ENCODE measurements around the gene GABRG3.
"Not testable (repeated sequence)": the region's sequence is repeated elsewhere in the genome, so short reads cannot be mapped to it uniquely, and the experiment has no call there.

GABRG3 gene

DNA sequence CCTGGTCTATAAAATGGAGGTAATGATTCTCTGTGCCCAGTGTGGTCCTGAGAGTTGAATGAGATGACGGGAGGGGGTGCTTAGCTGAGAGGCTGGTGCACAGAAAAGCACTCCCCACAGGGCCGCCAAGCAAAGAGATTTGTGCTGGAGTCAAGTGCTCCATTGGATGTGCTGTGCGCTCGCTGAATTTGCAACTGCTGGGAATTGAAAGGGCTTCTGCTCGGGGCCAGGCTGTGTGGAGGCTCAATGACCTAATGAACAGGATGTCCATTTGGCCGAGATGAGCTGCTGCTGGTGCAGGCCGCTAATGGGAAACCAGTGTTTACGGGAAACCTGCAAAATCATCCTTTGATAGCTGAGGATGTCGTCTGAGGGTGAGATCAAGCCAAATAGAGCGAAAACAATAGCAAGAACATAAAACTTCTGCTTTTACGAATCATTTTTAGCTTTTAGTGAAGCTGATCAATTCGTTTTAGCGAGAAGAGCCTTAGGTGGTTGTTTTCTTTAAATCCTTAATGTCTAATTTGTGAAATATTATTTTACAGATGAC, 211.7 kb downstream of the GABRG3 start:
- no peak for DNase-seq (ENCODE audit: low spot score)

- no peak for DNase-seq (ENCODE audit: low spot score)
These were observed 212.2 kb downstream of the GABRG3 start for GRCh38 chr15:27183201-27183600.

GRCh38 chr15:27191515-27191914, 220.5 kb downstream of the GABRG3 start:
- not testable (repeated sequence) for DNase-seq (ENCODE audit: low spot score)

- DNase-seq (ENCODE audit: low spot score): no peak
These were observed 225.7 kb downstream of the GABRG3 start for GRCh38 chr15:27196691-27197090.

DNA sequence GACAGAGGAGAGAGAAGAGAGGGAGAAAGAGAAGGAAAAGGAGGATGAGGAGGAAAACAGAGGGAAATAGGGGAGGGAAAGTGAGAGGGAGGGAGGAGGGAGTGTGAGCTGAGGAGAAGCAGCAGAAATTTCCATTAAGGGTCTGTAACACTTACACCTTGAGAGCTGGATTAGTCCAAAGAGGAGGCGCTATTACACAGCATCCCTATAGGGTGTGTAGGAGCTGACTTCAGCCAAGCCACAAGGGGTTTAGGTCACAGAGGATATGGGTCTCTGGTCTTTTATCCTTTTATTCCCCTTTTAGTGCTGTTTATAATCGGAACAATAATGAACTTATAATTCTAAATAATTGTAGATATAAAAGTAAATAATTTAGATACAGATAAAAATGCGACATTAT, 230.4 kb downstream of the GABRG3 start:
- DNase-seq (ENCODE audit: low spot score): no peak

DNA sequence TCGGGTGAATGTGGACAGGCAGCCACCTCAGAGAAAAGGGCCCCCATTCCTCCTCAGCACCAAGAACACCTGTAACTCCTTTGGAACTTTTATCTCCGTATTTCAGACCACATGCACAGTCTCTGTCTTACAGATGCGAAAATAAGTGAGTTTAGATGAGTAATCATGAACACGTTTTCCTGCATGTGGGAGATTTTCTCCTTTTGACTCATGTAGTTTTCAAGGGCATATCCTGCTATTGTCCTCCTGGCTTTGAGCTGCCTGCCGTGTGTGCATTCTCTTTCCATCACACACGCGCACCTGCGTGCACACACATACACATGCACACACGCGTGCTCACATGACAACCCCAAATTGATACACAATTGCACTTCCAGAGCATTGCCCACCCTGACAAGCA, 239.2 kb downstream of the GABRG3 start:
- DNase-seq (ENCODE audit: low spot score): no peak

DNA sequence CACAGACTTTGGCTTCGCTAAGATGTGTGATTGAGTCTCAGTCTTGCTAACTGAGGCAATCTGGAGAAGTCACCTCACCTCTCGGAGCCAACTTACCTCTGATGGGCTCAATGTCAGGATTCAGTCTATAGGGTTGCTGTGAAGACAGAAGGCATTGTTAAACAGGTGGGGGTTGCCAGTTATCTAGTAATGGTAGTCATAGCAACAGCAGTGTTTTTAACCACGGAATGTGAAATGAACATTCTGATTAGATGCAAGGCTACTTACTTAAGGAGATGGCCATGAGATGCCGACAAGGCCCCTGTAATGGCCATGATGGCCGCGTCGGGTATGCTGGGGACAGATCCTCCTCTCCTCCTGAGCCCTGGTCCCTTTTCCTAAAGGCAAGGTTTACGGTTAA, 243.1 kb downstream of the GABRG3 start:
- DNase-seq (ENCODE audit: low spot score): no peak

- no peak for DNase-seq (ENCODE audit: low spot score)
These were observed 244.0 kb downstream of the GABRG3 start for GRCh38 chr15:27214961-27215360.

DNA sequence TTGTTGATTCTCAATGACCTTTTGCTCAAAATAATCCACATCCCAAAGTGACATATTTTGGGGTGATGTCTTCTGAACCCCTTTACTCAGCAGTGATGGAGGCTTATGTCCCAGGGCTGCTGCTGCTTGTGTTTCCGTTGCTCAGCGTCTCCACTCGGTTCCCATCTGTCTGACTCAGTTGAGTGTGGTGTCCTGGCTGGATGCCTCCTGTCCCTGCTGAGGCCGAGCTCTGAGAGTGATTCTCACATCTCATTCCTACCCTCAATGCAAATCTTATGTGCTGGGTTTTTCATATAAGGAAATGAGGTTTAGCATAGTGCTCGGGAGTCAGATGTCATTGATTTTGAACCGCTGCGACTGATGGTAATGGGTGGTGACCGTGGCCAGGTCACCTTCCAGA, 247.4 kb downstream of the GABRG3 start:
- DNase-seq (ENCODE audit: low spot score): no peak

DNA sequence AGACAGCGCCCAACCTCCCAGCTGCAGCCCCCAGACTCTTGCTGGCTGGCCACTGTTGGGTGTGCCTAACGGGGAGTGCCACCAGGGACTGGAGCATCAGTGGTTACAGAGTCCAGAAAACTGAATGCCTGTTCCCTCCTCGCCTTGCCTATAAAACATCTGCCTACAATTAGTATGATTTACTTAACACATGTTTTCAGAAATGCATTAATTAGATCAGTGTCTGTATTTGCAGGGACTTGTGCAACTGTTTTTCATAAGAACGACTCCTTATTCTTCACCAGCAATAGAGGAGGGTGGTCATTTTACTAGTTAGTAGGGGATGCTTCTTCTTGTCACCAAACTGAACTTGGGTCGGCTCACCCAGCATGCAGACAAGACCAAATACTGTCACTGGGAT, 248.7 kb downstream of the GABRG3 start:
- no peak for DNase-seq (ENCODE audit: low spot score)

GRCh38 chr15:27220199-27220598, 249.2 kb downstream of the GABRG3 start:
- no peak for DNase-seq (ENCODE audit: low spot score)

GRCh38 chr15:27222479-27222878, 251.5 kb downstream of the GABRG3 start:
- no peak for DNase-seq (ENCODE audit: low spot score)

- DNase-seq (ENCODE audit: low spot score): no peak
These were observed 252.2 kb downstream of the GABRG3 start for GRCh38 chr15:27223179-27223578.

DNA sequence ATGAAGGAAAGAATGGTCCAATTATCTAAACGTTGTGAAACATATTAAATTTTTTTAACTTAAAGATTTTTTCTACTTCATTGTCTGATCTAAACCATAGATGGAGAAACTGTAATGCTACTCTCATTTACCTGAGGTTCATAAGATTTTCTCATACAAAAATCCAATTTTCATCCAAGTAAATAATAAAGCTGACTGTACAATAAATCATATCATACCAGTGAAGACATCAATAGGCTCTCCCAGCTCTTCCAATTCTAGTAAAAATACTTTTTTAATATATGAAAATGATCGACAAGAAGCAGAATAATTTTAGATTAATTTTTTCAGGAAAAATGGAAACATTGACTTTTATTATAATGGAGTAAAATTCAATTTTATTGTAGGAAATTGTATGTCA, 260.8 kb downstream of the GABRG3 start:
- no peak for DNase-seq (ENCODE audit: low spot score)

DNA sequence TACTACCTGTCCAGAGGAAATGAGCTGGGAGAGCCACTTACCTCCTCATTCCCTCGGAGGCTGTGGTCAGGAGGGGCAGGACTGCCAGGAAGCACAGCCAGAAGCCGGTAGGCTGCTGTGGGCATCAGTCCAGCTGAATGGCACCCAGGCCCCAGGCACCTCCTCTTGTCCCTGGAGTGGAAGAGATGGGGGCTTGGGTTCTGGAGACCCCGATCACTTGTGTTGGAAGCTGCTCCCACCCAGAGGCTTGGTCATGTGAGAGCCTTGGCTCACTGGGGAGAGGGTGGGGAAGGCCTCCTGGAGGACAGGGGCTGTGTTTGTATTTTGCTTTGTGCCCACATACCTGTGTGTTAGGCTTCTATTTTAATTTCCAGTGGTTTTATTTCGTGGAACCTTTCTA, 261.9 kb downstream of the GABRG3 start:
- DNase-seq (ENCODE audit: low spot score): no peak

DNA sequence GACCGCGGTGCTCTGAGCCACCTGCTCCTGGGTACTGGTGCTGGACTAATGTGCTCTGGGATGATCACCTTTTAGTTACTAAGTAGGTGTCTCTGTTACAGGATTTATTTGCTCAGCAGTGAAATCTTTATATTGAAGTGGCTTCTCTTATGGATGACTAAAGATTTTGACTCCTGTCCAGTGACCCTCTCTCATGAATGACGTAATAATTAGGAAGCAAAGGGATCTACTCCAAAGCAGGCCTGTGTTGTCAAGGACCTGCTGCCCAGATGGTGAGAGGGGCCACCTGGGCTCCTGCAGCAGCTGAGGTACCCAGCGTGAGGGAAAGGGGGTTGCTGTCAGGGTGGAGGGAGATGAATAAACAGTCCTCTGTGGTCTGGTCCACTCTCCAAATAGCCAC, 263.6 kb downstream of the GABRG3 start:
- no peak for DNase-seq (ENCODE audit: low spot score)

- no peak for DNase-seq (ENCODE audit: low spot score)
These were observed 264.2 kb downstream of the GABRG3 start for GRCh38 chr15:27235161-27235560.

DNA sequence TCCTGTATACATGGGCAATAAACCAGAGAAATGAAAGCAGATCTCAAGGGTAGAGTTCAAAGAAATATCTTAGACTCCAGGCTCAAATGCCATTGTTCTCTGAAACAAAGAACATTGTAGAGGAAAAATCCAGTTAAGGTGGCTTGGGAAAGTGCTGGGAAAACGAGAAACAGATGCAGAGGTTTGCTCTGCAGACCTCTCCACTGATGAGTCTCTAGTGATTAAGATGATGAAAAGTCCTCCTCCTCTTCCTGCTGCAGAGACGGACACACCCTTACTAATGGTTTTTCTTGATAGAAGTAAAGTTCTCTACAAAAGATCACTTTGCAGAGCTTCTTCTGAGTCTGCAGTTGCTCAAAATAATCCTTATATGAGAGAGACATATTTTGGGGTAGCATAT, 264.7 kb downstream of the GABRG3 start:
- no peak for DNase-seq (ENCODE audit: low spot score)

DNA sequence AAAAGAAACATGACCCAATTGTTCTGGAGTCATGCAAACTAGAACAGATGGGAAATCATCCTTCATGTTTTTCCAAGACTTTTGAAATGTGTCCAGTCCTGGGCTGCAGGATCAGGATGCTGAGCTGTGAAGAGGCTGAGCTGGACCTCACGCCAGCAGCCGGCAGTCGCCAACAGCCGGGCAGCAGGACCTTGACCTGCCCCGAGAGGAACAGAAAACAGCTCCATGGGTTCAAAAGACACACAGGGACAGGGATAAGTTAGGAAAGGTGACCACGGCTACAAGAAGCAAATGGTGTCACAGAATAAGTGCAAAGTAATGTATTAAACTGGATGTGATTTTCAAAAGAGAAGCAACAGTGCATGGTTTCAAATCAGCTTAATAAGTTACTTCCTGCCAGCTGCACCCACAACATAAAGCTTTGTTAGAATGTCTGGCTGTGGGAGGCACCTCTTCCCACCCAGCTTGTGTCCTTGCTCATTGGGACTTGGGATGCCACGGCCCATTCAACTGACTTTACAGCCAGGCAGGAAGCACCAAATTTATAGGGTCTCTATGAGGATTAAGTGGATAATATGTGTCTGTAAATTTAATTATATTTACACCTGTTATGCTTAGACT, 266.4 kb downstream of the GABRG3 start:
- DNase-seq (ENCODE audit: low spot score): no peak

DNA sequence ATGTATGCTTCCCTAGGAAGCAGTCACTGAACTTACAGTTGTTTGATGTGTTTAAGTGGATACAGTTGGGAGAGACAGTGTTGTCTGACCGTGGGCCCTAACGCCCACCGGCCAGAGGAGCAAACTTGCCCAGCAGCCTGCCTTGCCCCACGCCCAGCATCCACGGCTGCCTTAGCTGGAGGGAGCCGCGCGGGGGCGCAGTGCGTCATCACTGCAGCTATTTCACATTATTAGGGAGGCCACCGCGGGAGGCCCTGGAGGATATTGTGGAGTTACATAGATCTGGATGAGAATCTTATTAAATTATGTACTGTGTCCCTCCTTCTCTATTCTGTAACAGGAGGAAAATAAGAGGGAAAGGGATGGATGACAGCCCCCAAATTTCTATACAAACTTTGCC, 267.2 kb downstream of the GABRG3 start:
- no peak for DNase-seq (ENCODE audit: low spot score)

DNA sequence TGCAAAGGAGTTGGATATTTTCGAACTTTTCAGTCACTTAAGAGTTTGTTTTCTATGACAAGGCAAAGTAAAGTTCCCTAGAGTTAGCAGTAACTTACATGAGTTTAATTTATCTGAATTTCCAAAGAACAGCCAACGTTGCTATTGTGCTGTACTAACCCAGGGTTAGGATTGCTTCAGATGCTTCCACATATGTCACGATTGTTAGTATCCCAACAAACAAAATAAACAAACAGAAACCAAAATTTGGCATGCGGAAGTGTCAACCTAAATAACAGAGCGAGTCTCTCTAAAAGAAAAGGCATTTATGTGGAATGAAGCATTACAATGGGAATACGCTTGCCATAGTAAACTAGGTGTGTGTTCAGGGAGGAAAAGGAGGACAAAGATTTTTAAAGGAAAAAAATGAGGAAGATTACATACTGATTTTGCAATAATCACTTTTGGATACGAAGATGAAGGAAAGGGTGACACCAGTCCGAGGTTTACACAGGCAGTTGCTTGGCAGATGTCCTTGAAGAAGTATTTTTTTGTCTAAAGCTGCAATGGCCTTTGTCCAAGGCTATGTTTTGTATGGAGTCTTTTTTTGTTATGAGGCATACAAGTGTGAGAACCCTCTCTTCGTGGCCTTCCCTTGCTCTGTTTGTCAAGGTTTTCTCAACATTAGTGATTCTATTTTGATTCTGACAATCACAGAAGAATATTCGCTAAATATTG, 267.9 kb downstream of the GABRG3 start:
- no peak for DNase-seq (ENCODE audit: low spot score)

- no peak for DNase-seq (ENCODE audit: low spot score)
These were observed 271.0 kb downstream of the GABRG3 start for GRCh38 chr15:27241943-27242342.

GRCh38 chr15:27244047-27244446, 273.1 kb downstream of the GABRG3 start:
- DNase-seq (ENCODE audit: low spot score): no peak

DNA sequence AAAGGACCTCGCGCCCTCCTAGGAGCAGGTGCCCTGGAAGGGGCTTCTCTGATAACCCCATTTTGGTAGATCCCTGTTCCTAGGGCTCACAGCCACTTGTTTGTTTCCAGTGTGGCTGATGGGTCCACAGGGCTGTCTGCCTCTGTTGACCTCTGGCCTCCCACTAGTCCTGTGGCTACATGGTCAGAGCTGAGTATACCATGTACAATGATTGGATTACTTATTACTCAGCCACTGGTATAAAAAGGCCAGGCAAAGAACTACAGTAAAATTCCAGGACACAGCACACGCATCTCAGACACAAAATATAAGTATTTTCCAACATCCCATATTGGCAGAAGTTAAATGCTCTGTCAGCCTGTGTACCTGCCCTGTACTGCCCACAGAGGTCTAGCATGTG, 277.3 kb downstream of the GABRG3 start:
- DNase-seq (ENCODE audit: low spot score): no peak

Data from hematopoietic multipotent progenitor cell treated with erythropoietin and hydrocortisone succinate and interleukin-3 and kit ligand, for 15 days (in vitro differentiated cells).